Measurements from ENCODE around the gene DYRK1B.

The DYRK1B gene

DNA sequence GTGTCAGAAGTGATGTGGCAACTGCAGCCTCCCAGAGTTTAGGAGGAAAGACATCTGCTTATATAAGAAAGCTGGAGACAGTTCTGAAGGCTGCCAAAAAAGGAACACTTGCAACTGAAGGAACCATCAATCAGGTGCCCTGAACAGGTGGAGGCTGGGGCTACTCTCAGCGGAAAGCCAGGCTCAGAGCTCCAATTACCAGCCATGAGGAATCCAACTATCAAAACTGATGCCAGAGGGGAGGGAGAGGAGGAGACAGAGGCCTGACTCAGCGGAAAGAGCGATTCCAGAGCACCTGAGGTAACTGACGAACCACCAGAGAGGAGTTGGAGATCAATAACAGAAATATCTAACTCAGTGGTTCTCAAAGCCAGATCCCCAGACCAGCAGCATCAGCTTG is 31.0 kb downstream of the DYRK1B start:
- TF ChIP-seq, protein P1, sequence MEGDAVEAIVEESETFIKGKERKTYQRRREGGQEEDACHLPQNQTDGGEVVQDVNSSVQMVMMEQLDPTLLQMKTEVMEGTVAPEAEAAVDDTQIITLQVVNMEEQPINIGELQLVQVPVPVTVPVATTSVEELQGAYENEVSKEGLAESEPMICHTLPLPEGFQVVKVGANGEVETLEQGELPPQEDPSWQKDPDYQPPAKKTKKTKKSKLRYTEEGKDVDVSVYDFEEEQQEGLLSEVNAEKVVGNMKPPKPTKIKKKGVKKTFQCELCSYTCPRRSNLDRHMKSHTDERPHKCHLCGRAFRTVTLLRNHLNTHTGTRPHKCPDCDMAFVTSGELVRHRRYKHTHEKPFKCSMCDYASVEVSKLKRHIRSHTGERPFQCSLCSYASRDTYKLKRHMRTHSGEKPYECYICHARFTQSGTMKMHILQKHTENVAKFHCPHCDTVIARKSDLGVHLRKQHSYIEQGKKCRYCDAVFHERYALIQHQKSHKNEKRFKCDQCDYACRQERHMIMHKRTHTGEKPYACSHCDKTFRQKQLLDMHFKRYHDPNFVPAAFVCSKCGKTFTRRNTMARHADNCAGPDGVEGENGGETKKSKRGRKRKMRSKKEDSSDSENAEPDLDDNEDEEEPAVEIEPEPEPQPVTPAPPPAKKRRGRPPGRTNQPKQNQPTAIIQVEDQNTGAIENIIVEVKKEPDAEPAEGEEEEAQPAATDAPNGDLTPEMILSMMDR (IDR thresholded peaks at IDR 0.05) = no peak
- H3K9ac ChIP-seq = no peak overlapping the region
- no peak overlapping the region for H3K4me3 ChIP-seq (ENCODE audit: low read depth, low read length)
- peak overlapping the region; percentile 22 for H3K4me2 ChIP-seq (ENCODE audit: low read length)
- no peaks in the 10 kb centered on the region for H3K27me3 ChIP-seq (ENCODE audit: control insufficient read depth, insufficient read depth, low read length)
- peak overlapping the region; percentile 8 for H3K27ac ChIP-seq
- H3K79me2 ChIP-seq = no peaks in the 10 kb centered on the region
- no peaks in the 10 kb centered on the region for H3K36me3 ChIP-seq (ENCODE audit: control insufficient read depth, insufficient read depth, low read length)
- H3K4me1 ChIP-seq = peaks cover 4% of the 10 kb centered on the region
- H3K9me3 ChIP-seq (ENCODE audit: control insufficient read depth, low read length) = no peaks in the 10 kb centered on the region
- peak overlapping the region; percentile 69 for H2AFZ ChIP-seq

DNA sequence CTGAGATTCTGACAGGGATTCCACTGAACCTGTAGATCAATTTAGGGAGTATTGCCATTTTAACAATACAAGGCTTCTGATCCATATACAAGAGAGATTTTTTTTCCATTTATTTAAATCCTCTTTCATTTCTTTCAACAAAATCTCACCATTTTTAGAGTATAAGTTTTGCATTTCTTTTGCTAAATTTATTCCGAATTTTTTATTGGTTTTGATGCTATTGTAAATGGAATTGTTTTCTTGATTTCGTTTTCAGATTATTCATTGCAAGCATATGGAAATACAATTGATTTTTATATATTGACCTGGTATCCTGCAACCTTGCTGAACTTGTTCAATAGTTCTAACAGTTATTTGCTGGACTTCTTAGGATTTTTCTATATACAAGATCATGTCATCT is 36.9 kb downstream of the DYRK1B start:
- Histone ChIP-seq H3K27ac (no peak overlapping the region), H3K36me3 (ENCODE audit: control insufficient read depth, insufficient read depth, low read length) (no peaks in the 10 kb centered on the region), H3K4me3 (ENCODE audit: low read depth, low read length) (no peak overlapping the region), H3K9me3 (ENCODE audit: control insufficient read depth, low read length) (no peaks in the 10 kb centered on the region), H3K79me2 (no peaks in the 10 kb centered on the region), H3K9ac (no peak overlapping the region), H3K4me2 (ENCODE audit: low read length) (no peak overlapping the region), H3K27me3 (ENCODE audit: control insufficient read depth, insufficient read depth, low read length) (no peaks in the 10 kb centered on the region), H3K4me1 (no peaks in the 10 kb centered on the region), H2AFZ (no peak overlapping the region)
- TF ChIP-seq, protein P1 (IDR thresholded peaks at IDR 0.05) = no peak

DNA sequence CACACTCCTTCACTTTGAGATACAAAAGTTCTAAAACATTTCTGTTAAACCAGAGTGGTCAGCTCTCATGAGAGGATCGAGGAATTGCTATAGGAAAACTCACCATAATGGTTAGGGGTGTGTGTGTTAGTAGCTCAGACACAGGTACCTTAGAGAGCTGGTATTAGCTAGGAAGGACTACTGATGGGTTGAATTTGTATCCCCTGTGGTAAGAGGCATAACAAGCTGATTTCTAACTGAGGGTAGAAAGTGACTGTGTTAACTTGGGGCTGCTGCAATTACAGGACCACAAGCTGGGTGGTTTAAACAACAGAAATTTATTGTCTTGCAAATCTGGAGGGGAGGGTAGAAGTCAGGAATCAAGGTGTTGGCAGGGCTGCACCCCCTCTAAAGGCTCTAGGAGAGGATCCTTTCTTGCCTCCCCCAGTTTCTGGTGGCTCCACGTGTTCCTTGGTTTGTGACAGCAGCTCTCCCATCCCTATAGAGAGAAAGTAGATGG is 37.9 kb downstream of the DYRK1B start:
- TF ChIP-seq, protein P1 (IDR thresholded peaks at IDR 0.05) = no peak
- no peak overlapping the region for H3K4me3 ChIP-seq (ENCODE audit: low read depth, low read length)
- no peaks in the 10 kb centered on the region for H3K27me3 ChIP-seq (ENCODE audit: control insufficient read depth, insufficient read depth, low read length)

DNA sequence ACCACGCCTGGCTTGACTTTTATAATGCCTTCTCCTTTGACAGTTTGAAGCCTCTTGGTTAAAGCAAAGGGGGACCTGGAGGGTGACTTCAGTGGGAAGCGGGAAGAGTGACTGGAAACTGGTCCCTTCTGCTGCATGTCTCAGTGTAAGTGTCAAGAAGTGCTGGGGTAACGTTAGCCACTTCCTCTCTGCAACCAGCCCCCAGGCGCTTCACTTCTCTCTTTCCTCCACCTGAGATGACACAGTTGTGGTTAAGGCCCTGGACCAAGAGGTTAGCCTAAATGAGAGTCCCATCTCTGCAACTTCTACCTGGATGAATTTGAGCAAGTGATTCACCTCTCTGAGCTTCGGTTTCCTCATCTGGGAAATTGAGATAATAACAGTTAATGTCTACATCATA is 39.0 kb downstream of the DYRK1B start:
- no peaks in the 10 kb centered on the region for H3K9me3 ChIP-seq (ENCODE audit: control insufficient read depth, low read length)
- no peak overlapping the region for H3K9ac ChIP-seq
- no peaks in the 10 kb centered on the region for H3K79me2 ChIP-seq
- no peak overlapping the region for H3K4me3 ChIP-seq (ENCODE audit: low read depth, low read length)
- H3K27ac ChIP-seq = no peak overlapping the region
- no peak overlapping the region for H2AFZ ChIP-seq
- H3K4me1 ChIP-seq = no peaks in the 10 kb centered on the region
- H3K27me3 ChIP-seq (ENCODE audit: control insufficient read depth, insufficient read depth, low read length) = no peaks in the 10 kb centered on the region
- no peaks in the 10 kb centered on the region for H3K36me3 ChIP-seq (ENCODE audit: control insufficient read depth, insufficient read depth, low read length)
- no peak overlapping the region for H3K4me2 ChIP-seq (ENCODE audit: low read length)
- TF ChIP-seq, protein P1 (IDR thresholded peaks at IDR 0.05) = no peak

More for the DNA sequence above, 37.9 kb downstream of the DYRK1B start:
- Histone ChIP-seq H3K4me1 (no peaks in the 10 kb centered on the region), H3K27ac (no peak overlapping the region), H2AFZ (peak overlapping the region; percentile 15), H3K9ac (no peak overlapping the region), H3K9me3 (ENCODE audit: control insufficient read depth, low read length) (no peaks in the 10 kb centered on the region), H3K36me3 (ENCODE audit: control insufficient read depth, insufficient read depth, low read length) (no peaks in the 10 kb centered on the region), H3K79me2 (no peaks in the 10 kb centered on the region), H3K4me2 (ENCODE audit: low read length) (no peak overlapping the region)

DNA sequence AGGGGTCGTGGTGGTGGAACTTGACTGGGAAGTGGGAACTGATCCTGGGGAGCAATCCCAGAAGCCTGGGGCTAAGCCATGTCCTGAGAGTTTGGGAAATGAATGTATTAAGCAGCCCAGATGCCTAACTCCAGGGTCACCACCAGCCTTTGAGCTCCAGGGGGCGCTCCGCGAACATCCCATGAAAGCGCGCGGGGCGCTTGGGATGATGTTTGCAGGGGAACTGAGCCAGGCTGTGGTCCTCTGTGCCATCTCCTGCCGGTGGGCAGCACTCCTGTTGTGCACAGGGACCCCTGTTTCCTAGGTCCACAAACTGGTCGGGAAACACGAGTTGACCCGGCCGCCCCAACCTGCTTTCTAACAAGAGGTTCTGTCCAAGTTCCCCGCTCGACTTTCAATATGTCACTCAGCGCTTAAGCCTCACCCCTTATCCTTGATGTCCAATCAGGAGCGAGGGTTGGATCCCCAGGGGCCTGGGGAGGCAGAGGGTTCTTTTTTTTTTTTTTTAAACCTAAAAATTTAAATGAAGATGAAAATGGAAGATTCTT is 40.9 kb downstream of the DYRK1B start:
- Histone ChIP-seq H3K4me2 (ENCODE audit: low read length) (peak overlapping the region; percentile 69), H3K36me3 (ENCODE audit: control insufficient read depth, insufficient read depth, low read length) (no peaks in the 10 kb centered on the region), H3K4me3 (ENCODE audit: low read depth, low read length) (peak overlapping the region; percentile 43), H3K4me1 (no peaks in the 10 kb centered on the region), H2AFZ (peak overlapping the region; percentile 60), H3K79me2 (no peaks in the 10 kb centered on the region), H3K9me3 (ENCODE audit: control insufficient read depth, low read length) (no peaks in the 10 kb centered on the region), H3K9ac (no peak overlapping the region), H3K27me3 (ENCODE audit: control insufficient read depth, insufficient read depth, low read length) (no peaks in the 10 kb centered on the region), H3K27ac (no peak overlapping the region)
- TF ChIP-seq, protein P1 (IDR thresholded peaks at IDR 0.05) = peak; percentile 88

All from parathyroid adenoma (tissue), 2 donors.